SK-N-SH (cell line): ENCODE measurements around the gene ZBTB14. TPM values are rescaled to one million over a fixed set of nuclear protein-coding genes. Genes with fewer than 3 reads are reported as not detected.

Experiments
- CTCF ChIA-PET: fragments of 300-600, 350-600 bp; formaldehyde crosslinking; extraction: SDS; loops from one replicate; lab custom pipeline; 2021; lab: Yijun Ruan, JAX
- POLR2A ChIA-PET: fragments of 350-600 bp; sonication (Branson Sonifier 250); formaldehyde crosslinking; extraction: SDS; loops from one replicate; lab custom pipeline; 2020; ENCODE audit warnings: antibody characterized with exemption, inconsistent platforms; lab: Yijun Ruan, JAX
- DNase-seq: peaks from one replicate; pipeline ENCODE4 v3.0.0; 2012
- H2AFZ ChIP-seq: fragments of 200-600 bp; sonication (generic); 2 replicates; pipeline ENCODE4 v1.8.1; 2016; ENCODE audit warnings: antibody characterized with exemption, mild to moderate bottlenecking, low read depth
- H3F3A ChIP-seq: fragments of 200-600 bp; sonication (generic); replicated peaks from 2 replicates; pipeline ENCODE3; 2016; ENCODE audit warnings: antibody characterized with exemption, mild to moderate bottlenecking; ENCODE audit not compliant: insufficient read depth
- H3K27ac ChIP-seq, 2 experiments: fragments of 200-500 bp in 1 of 2; fragments of 200-600 bp in 1 of 2; sonication (Bioruptor generic) in 1 of 2; sonication (generic), shearing (Covaris generic) in 1 of 2; 2 replicates each; pipeline versions ENCODE4 v1.5.1 to v1.6.1; 2014 to 2016; ENCODE audit warnings: low read depth in 2 of 2, inconsistent platforms in 1 of 2, low read length in 1 of 2, mild to moderate bottlenecking in 1 of 2, mixed read lengths in 1 of 2
- H3K27me3 ChIP-seq: fragments of 200-600 bp; sonication (generic), shearing (Covaris generic); 2 replicates; pipeline ENCODE4 v1.6.1; 2016; ENCODE audit warnings: mixed run types; ENCODE audit not compliant: insufficient read depth
- H3K36me3 ChIP-seq, 2 experiments: fragments of 200-500 bp in 1 of 2; fragments of 200-600 bp in 1 of 2; sonication (Bioruptor generic) in 1 of 2; sonication (generic) in 1 of 2; replicated peaks in 1 of 2; 2 replicates each; pipeline versions ENCODE3 to v1.5.1; 2014 to 2016; ENCODE audit warnings: low read length in 1 of 2, mild to moderate bottlenecking in 1 of 2; ENCODE audit not compliant: insufficient read depth in 2 of 2, control insufficient read depth in 1 of 2
- H3K4me1 ChIP-seq, 2 experiments: fragments of 200-500 bp in 1 of 2; fragments of 200-600 bp in 1 of 2; sonication (Bioruptor generic) in 1 of 2; sonication (generic), shearing (Covaris generic) in 1 of 2; 2 replicates each; pipeline versions ENCODE4 v1.5.1 to v1.6.1; 2014 to 2016; ENCODE audit warnings: low read depth in 1 of 2, low read length in 1 of 2, mixed run types in 1 of 2; ENCODE audit not compliant: insufficient read depth in 2 of 2, control insufficient read depth in 1 of 2
- H3K4me2 ChIP-seq: fragments of 200-600 bp; sonication (generic), shearing (Covaris generic); 2 replicates; pipeline ENCODE4 v1.6.1; 2017; ENCODE audit warnings: mixed run types
- H3K4me3 ChIP-seq, 2 experiments: fragments of 200-500 bp in 1 of 2; fragments of 200-600 bp in 1 of 2; sonication (Bioruptor generic) in 1 of 2; sonication (generic), shearing (Covaris generic) in 1 of 2; 2 replicates each; pipeline versions ENCODE4 v1.5.1 to v1.8.1; 2014 to 2016; ENCODE audit warnings: low read depth in 2 of 2, inconsistent platforms in 1 of 2, low read length in 1 of 2, mild to moderate bottlenecking in 1 of 2, mixed read lengths in 1 of 2, moderate library complexity in 1 of 2
- H3K79me2 ChIP-seq: fragments of 200-600 bp; sonication (generic); 2 replicates; pipeline ENCODE4 v1.8.1; 2017; ENCODE audit warnings: mild to moderate bottlenecking; ENCODE audit not compliant: insufficient read depth
- H3K9ac ChIP-seq: fragments of 200-600 bp; sonication (generic); 2 replicates; pipeline ENCODE4 v1.6.1; 2017; ENCODE audit warnings: mixed run types
- H3K9me2 ChIP-seq: fragments of 200-600 bp; sonication (generic); 2 replicates; pipeline ENCODE4 v1.6.1; 2017; ENCODE audit warnings: mixed run types
- H3K9me3 ChIP-seq: fragments of 200-600 bp; sonication (generic); 2 replicates; pipeline ENCODE4 v1.6.1; 2017; ENCODE audit warnings: mixed run types, mild to moderate bottlenecking, moderate library complexity
- H4K20me1 ChIP-seq: fragments of 200-600 bp; sonication (generic); 2 replicates; pipeline ENCODE4 v1.6.1; 2017; ENCODE audit warnings: mild to moderate bottlenecking, mixed run types; ENCODE audit not compliant: insufficient read depth
- CHD2 ChIP-seq: fragments of 150-350 bp; IDR thresholded peaks from 2 replicates; pipeline ENCODE4 v1.6.1; 2018; ENCODE audit warnings: low read length; ENCODE audit not compliant: partially characterized antibody
- ELF1 ChIP-seq: IDR thresholded peaks from 2 replicates; pipeline ENCODE4 v1.4.0; 2012
- EZH2phosphoT487 ChIP-seq: fragments of 200-600 bp; sonication (generic); IDR thresholded peaks from 2 replicates; pipeline ENCODE4 v1.6.1; 2017; ENCODE audit warnings: low read depth, mixed run types, mild to moderate bottlenecking, antibody characterized with exemption, moderate library complexity, borderline replicate concordance
- FOSL2 ChIP-seq: IDR thresholded peaks from 2 replicates; pipeline ENCODE4 v1.4.0; 2012; ENCODE audit warnings: low read depth, mild to moderate bottlenecking, moderate library complexity, borderline replicate concordance
- FOXM1 ChIP-seq: IDR thresholded peaks from 2 replicates; pipeline ENCODE4 v1.4.0; 2012; ENCODE audit warnings: low read depth, mild to moderate bottlenecking
- GABPA ChIP-seq: IDR thresholded peaks from 2 replicates; pipeline ENCODE4 v1.4.0; 2012; ENCODE audit warnings: low read depth, mild to moderate bottlenecking
- JUND ChIP-seq: IDR thresholded peaks from 2 replicates; pipeline ENCODE4 v1.4.0; 2012
- MEF2A ChIP-seq: IDR thresholded peaks from 2 replicates; pipeline ENCODE4 v1.4.0; 2012; ENCODE audit warnings: low read depth, borderline replicate concordance
- MXI1 ChIP-seq: IDR thresholded peaks from 2 replicates; pipeline ENCODE4 v1.6.1; 2012; ENCODE audit warnings: mild to moderate bottlenecking, low read depth, low read length, improper control_type of control experiment
- NRF1 ChIP-seq: IDR thresholded peaks from 2 replicates; pipeline ENCODE4 v1.6.1; 2012; ENCODE audit warnings: low read depth, mild to moderate bottlenecking, low read length
- RAD21 ChIP-seq: IDR thresholded peaks from 2 replicates; pipeline ENCODE4 v1.6.1; 2012; ENCODE audit warnings: mild to moderate bottlenecking, low read length
- RXRA ChIP-seq: IDR thresholded peaks from 2 replicates; pipeline ENCODE4 v1.4.0; 2012; ENCODE audit warnings: low read depth, mild to moderate bottlenecking, borderline replicate concordance
- TCF12 ChIP-seq: IDR thresholded peaks from 2 replicates; pipeline ENCODE4 v1.4.0; 2012
- TEAD4 ChIP-seq: IDR thresholded peaks from 2 replicates; pipeline ENCODE4 v1.4.0; 2012; ENCODE audit warnings: mild to moderate bottlenecking, borderline replicate concordance; ENCODE audit not compliant: insufficient read depth
- WGBS: methylation state at CpG from one replicate; pipeline ENCODE4 v1.1.6; 2017; ENCODE audit warnings: low lambda C conversion rate; 5-methylcytosine and 5-hydroxymethylcytosine counted together
- polyA plus RNA-seq, 3 experiments: library from polyadenylated mRNA; depleted of rRNA; stranded (reverse); fragments of >200 nt; gene quantifications; 2 replicates each; pipeline ENCODE4 v1.2.3, GENCODE V29; 2012
- TF ChIP-seq, protein P1 (sequence below): IDR thresholded peaks from 2 replicates; pipeline ENCODE4 v1.4.0; 2012; ENCODE audit warnings: low read depth, borderline replicate concordance
- TF ChIP-seq, protein P2 (sequence below): IDR thresholded peaks from 2 replicates; pipeline ENCODE4 v1.4.0; 2012; ENCODE audit warnings: low read depth
- TF ChIP-seq, protein P3 (sequence below): fragments of 150-350 bp; IDR thresholded peaks from 2 replicates; pipeline ENCODE4 v1.6.1; 2016; ENCODE audit warnings: mild to moderate bottlenecking, low read depth, low read length
- TF ChIP-seq, protein P4 (sequence below): fragments of 150-350 bp; IDR thresholded peaks from 2 replicates; pipeline ENCODE4 v1.6.1; 2017; ENCODE audit warnings: antibody characterized with exemption, low read length, low read depth, borderline replicate concordance
- TF ChIP-seq, protein P5 (sequence below): IDR thresholded peaks from 2 replicates; pipeline ENCODE4 v1.4.0; 2012; ENCODE audit warnings: low read depth, borderline replicate concordance
- TF ChIP-seq, protein P6 (sequence below): fragments of 200-600 bp; sonication (generic); IDR thresholded peaks from 2 replicates; pipeline ENCODE4 v1.6.1; 2017; ENCODE audit warnings: antibody characterized with exemption, mild to moderate bottlenecking, moderate library complexity
- TF ChIP-seq, protein P7 (sequence below): IDR thresholded peaks from 2 replicates; pipeline ENCODE4; 2012

Gene ZBTB14
- polyA plus RNA-seq, 1 of the 3 experiments (the other 2 are of a cell fraction), result 4.6 TPM

DNA sequence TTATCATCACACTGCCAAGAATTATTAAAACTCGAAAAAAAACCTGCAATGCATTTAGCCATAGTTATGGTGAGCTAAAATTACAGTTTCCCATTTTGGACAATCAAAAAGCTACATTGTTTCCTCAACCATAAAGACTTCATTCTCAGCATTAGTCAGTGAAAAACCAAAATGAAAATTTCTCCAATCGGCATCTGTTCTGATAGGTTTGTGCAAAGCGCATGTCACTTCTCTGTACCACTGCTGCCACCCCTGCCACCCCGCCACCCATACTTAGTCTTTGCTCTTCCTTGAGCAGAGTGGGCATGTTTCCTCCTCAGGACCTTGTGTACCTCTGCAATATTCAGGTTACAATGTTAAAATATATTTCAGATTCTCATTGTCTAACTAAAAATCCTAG lies 7.1 kb upstream of the ZBTB14 start (continued):
- TF ChIP-seq, protein P1, sequence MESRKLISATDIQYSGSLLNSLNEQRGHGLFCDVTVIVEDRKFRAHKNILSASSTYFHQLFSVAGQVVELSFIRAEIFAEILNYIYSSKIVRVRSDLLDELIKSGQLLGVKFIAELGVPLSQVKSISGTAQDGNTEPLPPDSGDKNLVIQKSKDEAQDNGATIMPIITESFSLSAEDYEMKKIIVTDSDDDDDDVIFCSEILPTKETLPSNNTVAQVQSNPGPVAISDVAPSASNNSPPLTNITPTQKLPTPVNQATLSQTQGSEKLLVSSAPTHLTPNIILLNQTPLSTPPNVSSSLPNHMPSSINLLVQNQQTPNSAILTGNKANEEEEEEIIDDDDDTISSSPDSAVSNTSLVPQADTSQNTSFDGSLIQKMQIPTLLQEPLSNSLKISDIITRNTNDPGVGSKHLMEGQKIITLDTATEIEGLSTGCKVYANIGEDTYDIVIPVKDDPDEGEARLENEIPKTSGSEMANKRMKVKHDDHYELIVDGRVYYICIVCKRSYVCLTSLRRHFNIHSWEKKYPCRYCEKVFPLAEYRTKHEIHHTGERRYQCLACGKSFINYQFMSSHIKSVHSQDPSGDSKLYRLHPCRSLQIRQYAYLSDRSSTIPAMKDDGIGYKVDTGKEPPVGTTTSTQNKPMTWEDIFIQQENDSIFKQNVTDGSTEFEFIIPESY, result no peak
- TF ChIP-seq, protein P2, sequence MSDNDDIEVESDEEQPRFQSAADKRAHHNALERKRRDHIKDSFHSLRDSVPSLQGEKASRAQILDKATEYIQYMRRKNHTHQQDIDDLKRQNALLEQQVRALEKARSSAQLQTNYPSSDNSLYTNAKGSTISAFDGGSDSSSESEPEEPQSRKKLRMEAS, result no peak

DNA sequence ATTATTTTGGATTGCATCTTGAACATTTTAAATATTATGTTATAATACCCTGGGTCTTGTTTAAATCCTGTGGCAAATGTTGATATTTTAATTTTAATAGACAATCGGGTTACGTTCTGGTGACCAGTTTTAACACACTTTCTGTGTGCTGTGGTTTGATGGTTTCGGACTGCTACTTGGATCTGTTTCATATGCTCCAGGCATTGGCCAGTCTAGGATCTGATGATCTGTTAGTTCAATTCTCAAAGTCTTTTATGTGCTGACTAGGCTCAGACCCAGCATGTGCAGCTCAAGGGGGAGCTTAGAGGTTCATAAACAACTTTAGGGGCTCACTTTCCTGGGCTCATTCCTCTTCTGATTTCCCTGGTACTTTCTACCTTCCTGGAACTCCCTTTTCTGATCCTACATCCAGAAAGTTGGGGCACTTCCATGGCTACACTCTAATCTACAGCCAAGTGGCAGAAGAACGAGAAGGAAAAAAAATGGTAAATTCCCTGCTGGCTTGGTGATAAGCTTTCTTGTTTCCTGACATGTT lies 5.0 kb upstream of the ZBTB14 start:
- WGBS, result 56% methylated on average over 4 of the region's 4 CpGs
- Histone ChIP-seq H2AFZ (no peak overlapping the region), H3K27ac (no peak overlapping the region), H3F3A (no peaks in the 10 kb centered on the region), H3K36me3 (no peaks in the 10 kb centered on the region), H3K9me3 (no peaks in the 10 kb centered on the region), H3K4me1 (no peaks in the 10 kb centered on the region; a peak in 1 of 4 replicates), H3K4me2 (no peak overlapping the region), H3K79me2 (no peaks in the 10 kb centered on the region), H3K9ac (no peak overlapping the region), H3K4me3 (no peak overlapping the region), H3K27me3 (peaks cover 4% of the 10 kb centered on the region; the same call in 1 of the 2 replicates), H4K20me1 (no peaks in the 10 kb centered on the region), H3K9me2 (no peaks in the 10 kb centered on the region)
- TF ChIP-seq RAD21 (no peak), MXI1 (no peak), EZH2phosphoT487 (no peak), ELF1 (no peak), GABPA (no peak), MEF2A (no peak), JUND (no peak), NRF1 (no peak), TCF12 (no peak), CHD2 (no peak), TEAD4 (no peak), RXRA (no peak), FOXM1 (no peak), FOSL2 (no peak)
- TF ChIP-seq, protein P3, sequence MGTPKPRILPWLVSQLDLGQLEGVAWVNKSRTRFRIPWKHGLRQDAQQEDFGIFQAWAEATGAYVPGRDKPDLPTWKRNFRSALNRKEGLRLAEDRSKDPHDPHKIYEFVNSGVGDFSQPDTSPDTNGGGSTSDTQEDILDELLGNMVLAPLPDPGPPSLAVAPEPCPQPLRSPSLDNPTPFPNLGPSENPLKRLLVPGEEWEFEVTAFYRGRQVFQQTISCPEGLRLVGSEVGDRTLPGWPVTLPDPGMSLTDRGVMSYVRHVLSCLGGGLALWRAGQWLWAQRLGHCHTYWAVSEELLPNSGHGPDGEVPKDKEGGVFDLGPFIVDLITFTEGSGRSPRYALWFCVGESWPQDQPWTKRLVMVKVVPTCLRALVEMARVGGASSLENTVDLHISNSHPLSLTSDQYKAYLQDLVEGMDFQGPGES, result no peak
- TF ChIP-seq, protein P4, sequence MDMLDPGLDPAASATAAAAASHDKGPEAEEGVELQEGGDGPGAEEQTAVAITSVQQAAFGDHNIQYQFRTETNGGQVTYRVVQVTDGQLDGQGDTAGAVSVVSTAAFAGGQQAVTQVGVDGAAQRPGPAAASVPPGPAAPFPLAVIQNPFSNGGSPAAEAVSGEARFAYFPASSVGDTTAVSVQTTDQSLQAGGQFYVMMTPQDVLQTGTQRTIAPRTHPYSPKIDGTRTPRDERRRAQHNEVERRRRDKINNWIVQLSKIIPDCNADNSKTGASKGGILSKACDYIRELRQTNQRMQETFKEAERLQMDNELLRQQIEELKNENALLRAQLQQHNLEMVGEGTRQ, result no peak
- TF ChIP-seq, protein P5, sequence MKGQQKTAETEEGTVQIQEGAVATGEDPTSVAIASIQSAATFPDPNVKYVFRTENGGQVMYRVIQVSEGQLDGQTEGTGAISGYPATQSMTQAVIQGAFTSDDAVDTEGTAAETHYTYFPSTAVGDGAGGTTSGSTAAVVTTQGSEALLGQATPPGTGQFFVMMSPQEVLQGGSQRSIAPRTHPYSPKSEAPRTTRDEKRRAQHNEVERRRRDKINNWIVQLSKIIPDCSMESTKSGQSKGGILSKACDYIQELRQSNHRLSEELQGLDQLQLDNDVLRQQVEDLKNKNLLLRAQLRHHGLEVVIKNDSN, result no peak
- TF ChIP-seq, protein P6, sequence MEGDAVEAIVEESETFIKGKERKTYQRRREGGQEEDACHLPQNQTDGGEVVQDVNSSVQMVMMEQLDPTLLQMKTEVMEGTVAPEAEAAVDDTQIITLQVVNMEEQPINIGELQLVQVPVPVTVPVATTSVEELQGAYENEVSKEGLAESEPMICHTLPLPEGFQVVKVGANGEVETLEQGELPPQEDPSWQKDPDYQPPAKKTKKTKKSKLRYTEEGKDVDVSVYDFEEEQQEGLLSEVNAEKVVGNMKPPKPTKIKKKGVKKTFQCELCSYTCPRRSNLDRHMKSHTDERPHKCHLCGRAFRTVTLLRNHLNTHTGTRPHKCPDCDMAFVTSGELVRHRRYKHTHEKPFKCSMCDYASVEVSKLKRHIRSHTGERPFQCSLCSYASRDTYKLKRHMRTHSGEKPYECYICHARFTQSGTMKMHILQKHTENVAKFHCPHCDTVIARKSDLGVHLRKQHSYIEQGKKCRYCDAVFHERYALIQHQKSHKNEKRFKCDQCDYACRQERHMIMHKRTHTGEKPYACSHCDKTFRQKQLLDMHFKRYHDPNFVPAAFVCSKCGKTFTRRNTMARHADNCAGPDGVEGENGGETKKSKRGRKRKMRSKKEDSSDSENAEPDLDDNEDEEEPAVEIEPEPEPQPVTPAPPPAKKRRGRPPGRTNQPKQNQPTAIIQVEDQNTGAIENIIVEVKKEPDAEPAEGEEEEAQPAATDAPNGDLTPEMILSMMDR, result no peak
- TF ChIP-seq, protein P7, sequence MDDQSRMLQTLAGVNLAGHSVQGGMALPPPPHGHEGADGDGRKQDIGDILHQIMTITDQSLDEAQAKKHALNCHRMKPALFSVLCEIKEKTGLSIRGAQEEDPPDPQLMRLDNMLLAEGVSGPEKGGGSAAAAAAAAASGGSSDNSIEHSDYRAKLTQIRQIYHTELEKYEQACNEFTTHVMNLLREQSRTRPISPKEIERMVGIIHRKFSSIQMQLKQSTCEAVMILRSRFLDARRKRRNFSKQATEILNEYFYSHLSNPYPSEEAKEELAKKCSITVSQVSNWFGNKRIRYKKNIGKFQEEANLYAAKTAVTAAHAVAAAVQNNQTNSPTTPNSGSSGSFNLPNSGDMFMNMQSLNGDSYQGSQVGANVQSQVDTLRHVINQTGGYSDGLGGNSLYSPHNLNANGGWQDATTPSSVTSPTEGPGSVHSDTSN, result no peak
- CTCF ChIA-PET, result no interaction called here
- POLR2A ChIA-PET, result no interaction called here
- DNase-seq, result no peak
